Lower leg skin (tissue), 3 donors: ENCODE data around the gene EDARADD.

ENCODE experiments used
- CTCF ChIP-seq, 3 donors: fragments of 450-650 bp; IDR thresholded peaks; one replicate each; pipeline ENCODE4 v1.5.1; 2016; ENCODE audit warnings: antibody characterized with exemption in 3 of 3, mild to moderate bottlenecking in 3 of 3, moderate library complexity in 2 of 3
- POLR2A ChIP-seq, 2 donors: fragments of 450-650 bp; IDR thresholded peaks; one replicate each; pipeline ENCODE4 v1.6.1; 2016 to 2017; ENCODE audit warnings: antibody characterized with exemption in 2 of 2, mild to moderate bottlenecking in 1 of 2, moderate library complexity in 1 of 2

DNA sequence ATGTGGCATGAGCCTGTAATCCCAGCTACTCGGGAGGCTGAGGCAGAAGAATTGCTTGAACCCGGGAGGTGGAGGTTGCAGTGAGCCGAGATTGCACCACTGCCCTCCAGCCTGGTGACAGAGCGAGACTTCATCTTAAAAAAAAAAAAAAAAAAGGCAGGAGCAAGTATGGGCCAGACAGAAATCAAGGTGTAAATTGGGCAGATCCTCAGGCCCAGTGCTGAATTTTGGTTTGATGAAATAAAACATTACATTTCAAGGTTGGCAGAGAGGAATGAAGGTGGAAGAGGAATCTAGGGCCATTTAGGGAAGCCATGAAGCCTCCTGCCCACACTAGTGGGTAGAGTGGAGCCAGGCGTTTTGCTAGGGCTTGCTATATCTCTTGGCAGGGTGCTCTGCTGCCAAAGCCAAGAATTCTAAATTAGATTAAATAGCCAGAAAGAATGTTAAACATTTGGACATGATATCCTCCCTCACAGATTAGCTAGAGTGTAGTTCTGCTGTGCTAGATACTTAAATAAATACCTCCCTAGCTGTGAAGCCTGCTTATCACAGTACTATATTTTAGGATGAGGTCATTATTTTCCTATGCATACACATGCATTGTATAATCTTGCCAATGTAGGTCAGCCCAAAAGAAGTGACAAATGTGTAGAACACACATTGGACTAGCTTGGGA, 113.1 kb downstream of the EDARADD start:
- no peak for TF ChIP-seq CTCF (IDR thresholded peaks at IDR 0.05)
- no peak for TF ChIP-seq POLR2A (IDR thresholded peaks at IDR 0.05)
